Endometrial microvascular endothelial cells (primary cell): ENCODE measurements around the gene CALML4. TPM values are rescaled to one million over a fixed set of nuclear protein-coding genes. Genes with fewer than 3 reads are reported as not detected.
"Not testable (repeated sequence)": the region's sequence is repeated elsewhere in the genome, so short reads cannot be mapped to it uniquely, and the experiment has no call there.

ENCODE experiments used
- in situ Hi-C: cut with HindIII; loops from 2 replicates; pipeline ENCODE4 v1.10.0; 2017; ENCODE audit warnings: low sequenced_read_pairs, low pct_unique_long_range_greater_than_20kb; ENCODE audit errors: inconsistent ontology term
- total RNA-seq: library from RNA; depleted of rRNA; stranded (reverse); fragments of >200 nt; gene quantifications from one replicate; pipeline ENCODE4 v1.2.3, GENCODE V29; 2015; ENCODE audit errors: inconsistent ontology term

CALML4 gene
- total RNA-seq, 1 donor from 2014 or later, result 4.2 TPM

DNA sequence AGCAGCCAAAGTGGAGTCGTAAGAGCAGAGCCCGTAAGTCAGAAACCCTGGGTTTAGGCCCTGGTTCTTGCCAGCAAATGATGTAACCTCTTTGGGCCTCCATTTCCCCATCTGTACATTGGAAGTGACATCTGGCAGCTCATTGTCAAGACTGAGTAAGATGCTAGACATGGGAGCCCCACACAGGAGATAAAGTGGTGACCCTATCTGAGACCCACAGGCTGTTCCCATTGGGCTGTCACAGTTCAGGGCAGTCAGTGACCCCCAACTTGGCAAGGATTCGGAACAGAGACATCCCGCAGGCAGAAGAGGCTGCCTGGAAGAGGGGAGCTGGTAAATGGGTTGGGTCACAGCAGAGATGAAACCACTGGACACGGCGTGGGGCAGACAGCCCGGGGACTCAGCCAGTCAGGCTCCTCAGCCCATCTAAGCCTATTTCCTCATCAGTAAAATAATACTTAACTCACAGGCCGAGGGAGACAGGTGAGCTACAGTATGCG is 22.6 kb upstream of the CALML4 start:
- in situ Hi-C loops, result no loop called here

GRCh38 chr15:68225442-68225841 is 20.3 kb upstream of the CALML4 start:
- in situ Hi-C loops, result not testable (repeated sequence)

DNA sequence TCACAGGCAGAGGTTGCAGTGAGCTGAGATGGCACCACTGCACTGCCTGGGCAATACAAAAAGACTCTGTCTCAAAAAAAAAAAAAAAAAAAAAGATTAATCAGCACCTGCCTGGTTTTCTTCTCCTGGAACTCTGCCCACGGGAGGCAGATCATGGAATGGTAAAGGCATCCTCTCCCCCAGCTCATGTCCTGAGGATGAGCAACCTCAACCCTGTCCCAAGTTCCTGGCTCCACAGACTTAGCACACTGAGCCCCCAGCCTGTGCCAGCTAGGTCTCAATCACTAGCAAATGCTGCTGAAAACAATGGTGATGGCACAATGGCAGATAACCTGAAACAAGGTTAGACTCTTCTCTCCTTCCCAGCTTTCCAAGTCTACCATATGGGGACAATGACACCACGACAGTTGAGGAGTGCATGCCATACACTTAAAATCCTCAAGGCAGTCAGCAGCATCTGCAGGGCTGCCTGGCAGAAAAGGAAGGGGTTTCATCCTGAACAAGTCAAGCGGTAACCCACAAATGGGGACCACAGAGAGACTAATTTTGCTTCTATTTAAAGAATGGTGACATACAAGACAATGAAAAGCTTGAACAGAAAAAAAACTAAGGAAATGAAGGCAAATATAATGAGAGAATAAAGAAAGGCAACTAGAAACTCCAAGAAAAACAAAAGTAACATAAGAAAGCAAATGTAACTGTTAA is 19.6 kb upstream of the CALML4 start:
- in situ Hi-C loops, result no loop called here

- in situ Hi-C loops, result no loop called here
These were observed 19.0 kb upstream of the CALML4 start for GRCh38 chr15:68224108-68224507.

DNA sequence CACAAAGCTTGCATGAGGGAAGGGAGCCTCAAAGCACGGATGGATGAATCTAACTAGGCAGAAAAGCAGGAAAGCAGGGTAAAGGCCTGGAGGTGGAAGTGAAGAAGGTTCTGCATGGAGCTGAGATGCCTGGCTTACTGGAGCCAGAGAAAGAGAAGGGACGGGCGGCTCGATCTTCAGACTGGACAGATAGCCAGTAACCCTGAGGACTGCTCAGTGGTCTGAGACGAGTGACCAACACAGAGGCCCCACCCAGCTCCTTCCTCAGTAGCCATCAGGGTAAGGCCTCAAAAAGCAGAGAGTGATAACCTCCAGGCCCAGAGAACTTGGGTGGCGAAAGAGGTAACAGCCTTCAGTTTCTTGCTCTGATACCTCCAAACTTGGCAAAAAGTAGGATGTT is 18.0 kb upstream of the CALML4 start:
- in situ Hi-C loops, result no loop called here

- in situ Hi-C loops, result not testable (repeated sequence)
These were observed 17.3 kb upstream of the CALML4 start for GRCh38 chr15:68222432-68222743.

DNA sequence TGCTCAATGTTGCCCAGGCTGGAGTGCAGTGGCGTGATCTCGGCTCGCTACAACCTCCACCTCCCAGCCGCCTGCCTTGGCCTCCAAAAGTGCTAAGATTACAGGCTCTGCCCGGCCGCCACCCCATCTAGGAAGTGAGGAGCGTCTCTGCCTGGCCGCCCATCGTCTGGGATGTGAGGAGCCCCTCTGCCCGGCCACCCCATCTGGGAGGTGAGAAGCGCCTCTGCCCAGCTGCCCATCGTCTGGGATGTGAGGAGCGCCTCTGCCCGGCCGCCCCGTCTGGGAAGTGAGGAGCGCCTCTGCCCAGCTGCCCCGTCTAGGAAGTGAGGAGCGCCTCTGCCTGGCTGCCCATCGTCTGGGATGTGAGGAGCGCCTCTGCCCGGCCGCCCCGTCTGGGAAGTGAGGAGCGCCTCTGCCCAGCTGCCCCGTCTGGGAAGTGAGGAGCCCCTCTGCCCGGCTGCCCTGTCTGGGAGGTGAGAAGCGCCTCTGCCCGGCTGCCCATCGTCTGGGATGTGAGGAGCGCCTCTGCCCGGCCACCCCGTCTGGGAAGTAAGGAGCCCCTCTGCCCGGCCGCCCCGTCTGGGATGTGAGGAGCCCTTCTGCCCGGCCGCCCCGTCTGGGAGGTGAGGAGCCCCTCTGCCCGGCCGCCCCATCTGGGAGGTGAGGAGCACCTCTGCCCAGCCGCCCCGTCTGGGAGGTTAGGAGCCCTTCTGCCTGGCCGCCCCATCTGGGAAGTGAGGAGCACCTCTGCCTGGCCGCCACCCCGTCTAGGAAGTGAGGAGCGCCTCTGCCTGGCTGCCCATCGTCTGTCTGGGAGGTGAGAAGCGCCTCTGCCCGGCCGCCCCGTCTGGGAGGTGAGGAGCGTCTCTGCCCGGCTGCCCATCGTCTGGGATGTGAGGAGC is 16.6 kb upstream of the CALML4 start:
- in situ Hi-C loops, result not testable (repeated sequence)

- in situ Hi-C loops, result no loop called here
These were observed 15.8 kb upstream of the CALML4 start for GRCh38 chr15:68220967-68221366.

GRCh38 chr15:68220489-68220888 is 15.4 kb upstream of the CALML4 start:
- in situ Hi-C loops, result no loop called here

DNA sequence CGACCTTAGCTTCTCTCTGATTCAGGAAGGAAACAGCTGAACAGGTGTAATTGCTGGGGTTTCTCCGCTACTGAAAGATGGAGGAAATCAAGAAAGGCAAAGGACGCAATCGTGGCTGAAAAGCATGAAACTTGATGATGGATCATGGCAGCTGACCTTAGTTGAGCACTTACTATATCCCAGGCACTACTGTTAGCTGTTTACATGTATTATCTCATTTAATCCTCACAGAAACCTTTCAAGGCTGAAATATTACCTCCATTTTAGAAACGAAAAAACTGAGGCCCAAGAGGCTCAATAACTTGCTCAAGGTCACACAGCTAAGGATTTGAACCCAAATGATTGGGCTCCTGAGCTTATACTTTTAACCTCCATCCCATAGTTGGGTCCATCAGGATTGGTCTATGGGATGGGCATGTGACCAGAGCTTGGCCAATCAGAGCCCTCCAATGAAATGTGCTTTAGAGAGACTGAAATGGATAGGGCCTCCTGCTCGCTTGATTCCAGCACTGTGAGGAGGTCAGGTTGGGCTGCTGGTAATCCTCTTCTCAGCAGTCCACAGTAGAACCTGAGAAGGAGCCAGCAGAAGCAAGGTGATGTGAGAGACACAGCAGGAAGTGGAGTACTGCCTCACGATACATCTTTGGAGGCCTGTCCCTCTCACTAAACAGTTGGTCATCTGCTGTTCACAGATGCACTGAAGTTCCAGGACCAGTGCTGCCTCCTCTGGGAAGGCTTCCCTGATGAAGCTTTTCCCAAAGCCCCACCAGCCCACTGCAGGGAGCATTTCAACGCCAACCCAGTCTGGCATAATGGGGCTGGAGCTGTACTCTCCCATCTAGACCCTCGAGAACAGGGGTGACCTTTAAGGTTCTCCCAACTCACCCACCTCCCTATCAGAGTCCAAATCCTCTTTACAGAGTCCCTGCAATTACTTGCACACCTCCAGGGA is 14.0 kb upstream of the CALML4 start:
- in situ Hi-C loops, result no loop called here

- in situ Hi-C loops, result no loop called here
These were observed 13.2 kb upstream of the CALML4 start for GRCh38 chr15:68218331-68218730.

GRCh38 chr15:68217341-68217740 is 12.2 kb upstream of the CALML4 start:
- in situ Hi-C loops, result no loop called here

DNA sequence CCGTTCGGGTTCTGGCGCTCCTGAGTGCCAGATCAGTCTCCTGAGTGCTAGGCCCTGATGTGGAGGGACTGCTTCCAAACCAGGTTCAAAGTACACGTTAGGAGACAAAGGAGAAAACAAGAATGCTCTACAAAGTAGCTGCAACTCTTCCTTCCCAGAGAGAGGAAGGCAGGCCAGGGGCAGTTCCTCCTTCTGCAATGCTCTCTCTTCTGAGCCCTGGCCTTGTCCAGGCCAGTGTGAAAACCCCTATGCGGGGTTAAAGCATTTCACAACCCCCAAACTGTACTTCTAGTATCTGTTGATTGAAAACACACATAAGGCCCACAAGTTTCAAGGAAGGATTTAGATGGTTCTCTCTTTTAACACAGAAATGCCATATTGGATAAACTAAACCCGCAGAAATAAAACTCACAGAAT is 9.7 kb upstream of the CALML4 start:
- in situ Hi-C loops, result no loop called here

- in situ Hi-C loops, result no loop called here
These were observed 9.1 kb upstream of the CALML4 start for GRCh38 chr15:68213991-68214837.

DNA sequence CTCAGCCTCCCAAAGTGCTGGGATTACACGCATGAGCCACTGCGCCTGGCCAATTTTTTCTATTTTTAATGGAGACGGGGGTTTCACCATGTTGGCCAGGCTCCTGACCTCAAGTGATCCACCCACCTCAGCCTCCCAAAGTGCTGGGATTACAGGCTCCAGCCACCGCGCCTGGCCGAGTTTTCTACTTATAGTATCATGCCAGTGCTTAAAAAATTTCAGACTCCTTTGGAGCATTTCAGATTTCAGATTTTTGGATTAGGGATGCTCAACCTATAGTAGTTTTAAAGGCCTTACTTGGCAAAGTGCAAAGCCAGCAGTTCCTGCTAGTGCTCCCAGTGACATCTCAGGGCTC is 8.3 kb upstream of the CALML4 start:
- in situ Hi-C loops, result not testable (repeated sequence)

DNA sequence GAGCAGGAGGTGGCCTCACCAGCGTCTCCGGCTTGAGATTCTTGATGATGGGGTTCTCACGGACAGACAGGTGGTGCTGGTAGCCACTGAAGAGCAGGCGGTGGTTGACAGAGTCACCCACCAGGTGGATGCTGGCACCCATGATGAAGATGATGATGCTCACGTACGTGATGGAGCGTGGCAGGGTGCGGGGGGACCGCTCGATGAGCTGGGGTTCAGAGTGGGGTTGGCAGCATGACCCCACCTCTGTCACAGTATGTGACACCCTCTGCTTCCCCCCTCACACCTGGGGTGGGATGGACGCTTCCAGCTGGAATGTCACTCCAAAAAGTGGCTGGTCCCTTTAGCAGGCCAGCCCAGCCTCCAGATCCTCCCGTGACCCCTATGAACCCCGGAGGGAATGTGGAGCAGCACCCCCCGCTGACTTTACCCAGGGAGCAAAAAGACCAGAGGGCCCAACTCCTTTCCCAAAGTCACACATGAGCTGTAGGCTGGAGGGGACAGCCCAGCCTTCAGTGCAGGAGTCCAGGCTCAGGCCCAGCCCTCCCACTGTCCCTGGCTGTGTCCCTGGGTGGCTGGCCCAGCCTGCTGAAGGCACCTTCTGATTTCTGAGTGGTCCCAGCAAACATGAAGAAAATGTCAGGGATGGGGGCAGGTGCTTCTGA is 6.7 kb upstream of the CALML4 start:
- in situ Hi-C loops, result no loop called here

DNA sequence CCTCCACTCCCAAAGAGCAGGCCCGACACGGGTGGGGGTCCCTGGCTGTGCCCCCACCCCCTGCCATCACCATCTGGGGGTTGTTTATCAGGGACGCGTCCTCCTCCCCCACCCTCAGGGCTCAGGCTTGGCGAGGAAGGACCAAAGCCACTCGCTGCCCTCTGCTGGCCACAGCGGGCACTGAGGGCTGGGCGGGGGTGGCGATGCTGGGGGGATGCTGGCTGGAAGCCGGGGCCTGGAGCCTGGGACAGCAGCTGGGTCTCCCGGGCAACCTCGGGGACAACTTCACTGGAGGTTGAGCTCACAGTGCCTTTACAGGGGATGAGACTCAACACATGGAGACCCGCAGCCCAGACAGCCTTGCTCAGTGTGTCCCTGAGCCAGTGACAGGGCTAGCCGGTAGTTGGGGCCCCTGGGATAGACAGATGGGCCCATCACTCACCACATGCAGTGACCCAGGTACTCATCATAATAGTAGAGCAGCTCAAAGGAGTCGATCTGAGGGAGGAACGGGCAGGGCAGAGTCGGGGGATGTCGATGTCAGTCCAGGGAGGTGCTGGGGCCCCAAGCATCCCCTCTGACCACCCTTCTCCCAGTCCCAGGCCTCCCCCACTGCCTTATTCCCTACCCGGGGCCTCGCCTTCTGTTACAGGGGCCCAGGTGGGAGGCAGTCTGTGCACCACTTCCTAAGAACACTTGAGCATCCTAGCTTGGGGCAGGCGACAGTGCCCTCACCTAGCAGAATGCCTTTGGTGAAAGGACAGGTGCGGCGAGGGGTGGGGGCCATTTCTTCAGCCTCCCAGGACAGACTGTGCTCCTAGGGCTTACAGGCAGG is 5.9 kb upstream of the CALML4 start:
- in situ Hi-C loops, result no loop called here
